ENCODE data around the gene SLC29A3. TPM values are rescaled to one million over a fixed set of nuclear protein-coding genes. Genes with fewer than 3 reads are reported as not detected.

SLC29A3 gene
- total and polyA plus RNA-seq, 2 donors (not counting 1 experiment from before 2014, with no cell fraction given) = 0.90 to 2.3 TPM

DNA sequence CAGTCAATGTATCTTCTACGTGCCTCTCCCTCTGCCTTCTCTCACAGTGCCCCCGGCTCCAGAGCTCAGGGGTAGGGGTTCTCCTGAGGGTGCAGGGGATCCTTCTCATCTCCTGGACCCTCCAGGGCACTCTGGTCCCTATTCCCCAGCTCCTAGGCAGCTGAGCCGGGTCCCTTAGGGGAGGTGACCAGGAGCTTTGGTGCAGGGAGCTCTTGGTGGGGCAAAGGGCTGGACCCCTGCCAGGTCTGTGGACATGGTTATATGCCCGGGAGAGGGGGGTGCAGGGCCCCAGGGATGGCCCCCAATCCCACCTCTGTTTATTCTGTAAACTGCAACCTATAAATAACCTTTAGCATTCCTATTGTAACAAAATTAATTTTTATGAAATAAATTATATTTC lies 16.6 kb upstream of the SLC29A3 start:
- Histone ChIP-seq H3K4me3 (replicated peaks in 1 of 4; ENCODE audit: control extremely low read depth in 1 of 4, insufficient read depth in 1 of 4, low read depth in 3 of 4, low read length in 4 of 4) (no peak overlapping the region), H3K27me3 (ENCODE audit: control insufficient read depth, insufficient read depth, low read length) (no peaks in the 10 kb centered on the region), H3K9me3 (ENCODE audit: control insufficient read depth, insufficient read depth, low read depth, low read length) (no peaks in the 10 kb centered on the region), H2AFZ (ENCODE audit: low read length) (no peak overlapping the region), H3K79me2 (ENCODE audit: control insufficient read depth, insufficient read depth, low read length) (no peaks in the 10 kb centered on the region), H3K27ac (ENCODE audit: insufficient read depth, low read length) (no peak overlapping the region), H3K9ac (ENCODE audit: insufficient read depth, low read length) (no peak overlapping the region), H3K4me1 (ENCODE audit: control insufficient read depth, extremely low read depth, insufficient read depth, low read length) (no peaks in the 10 kb centered on the region), H3K4me2 (ENCODE audit: extremely low read depth, insufficient read depth, low read length) (no peak overlapping the region), H3K36me3 (ENCODE audit: control insufficient read depth, insufficient read depth, low read length) (no peaks in the 10 kb centered on the region), H4K20me1 (ENCODE audit: control insufficient read depth, extremely low read depth, insufficient read depth, low read length) (no peaks in the 10 kb centered on the region)
- no peak for DNase-seq (ENCODE audit: low read depth in 2 of 2)
- TF ChIP-seq EZH2 (IDR thresholded peaks at IDR 0.05; ENCODE audit: low read length, missing control alignments) (no peak), CTCF (conservative IDR thresholded peaks at IDR 0.05 in 1 of 2, IDR thresholded peaks at IDR 0.05 in 1 of 2; ENCODE audit: low read depth in 1 of 2, low read length in 2 of 2) (no peak)

DNA sequence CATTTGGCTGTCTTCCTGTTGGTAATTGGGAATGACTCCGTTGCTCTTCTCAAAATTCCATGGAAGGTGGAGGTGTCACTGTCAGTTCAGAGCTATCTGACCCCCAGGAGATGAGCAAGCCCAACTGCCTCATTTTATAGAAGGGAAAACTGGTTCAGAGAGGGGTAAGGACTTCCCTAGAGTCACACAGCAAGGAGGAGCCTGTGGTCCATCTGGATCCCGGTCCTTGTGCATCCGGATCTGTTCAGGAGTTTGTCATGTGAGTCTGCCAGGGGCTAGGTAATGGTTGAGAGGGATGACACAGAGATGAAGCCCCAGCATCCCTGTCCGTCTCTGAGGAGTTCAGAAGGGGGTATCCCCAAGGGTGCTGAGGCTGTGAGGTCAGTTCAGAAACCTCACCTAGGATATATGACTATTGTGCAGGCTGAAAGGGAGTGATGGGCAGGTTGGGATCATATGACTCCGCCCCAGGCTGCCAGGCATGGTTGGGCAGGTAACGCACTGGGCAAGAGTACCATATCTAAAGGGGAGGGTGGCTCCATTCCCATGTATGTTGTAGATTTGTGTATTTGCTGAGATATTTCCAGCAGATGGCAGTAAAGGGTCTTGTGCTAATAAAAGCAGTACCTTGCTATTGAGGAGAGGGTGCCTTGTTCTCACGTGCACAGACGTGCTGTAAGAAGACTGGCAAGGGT lies 16.0 kb upstream of the SLC29A3 start:
- TF ChIP-seq CTCF (conservative IDR thresholded peaks at IDR 0.05 in 1 of 2, IDR thresholded peaks at IDR 0.05 in 1 of 2; ENCODE audit: low read depth in 1 of 2, low read length in 2 of 2) (peak; percentile 38 to 51), EZH2 (IDR thresholded peaks at IDR 0.05; ENCODE audit: low read length, missing control alignments) (no peak)
- Histone ChIP-seq H3K27me3 (ENCODE audit: control insufficient read depth, insufficient read depth, low read length) (no peaks in the 10 kb centered on the region), H3K4me1 (ENCODE audit: control insufficient read depth, extremely low read depth, insufficient read depth, low read length) (no peaks in the 10 kb centered on the region), H3K27ac (ENCODE audit: insufficient read depth, low read length) (no peak overlapping the region), H3K4me2 (ENCODE audit: extremely low read depth, insufficient read depth, low read length) (no peak overlapping the region), H4K20me1 (ENCODE audit: control insufficient read depth, extremely low read depth, insufficient read depth, low read length) (no peaks in the 10 kb centered on the region), H3K4me3 (replicated peaks in 1 of 4; ENCODE audit: control extremely low read depth in 1 of 4, insufficient read depth in 1 of 4, low read depth in 3 of 4, low read length in 4 of 4) (no peak overlapping the region), H3K36me3 (ENCODE audit: control insufficient read depth, insufficient read depth, low read length) (no peaks in the 10 kb centered on the region), H3K79me2 (ENCODE audit: control insufficient read depth, insufficient read depth, low read length) (no peaks in the 10 kb centered on the region), H2AFZ (ENCODE audit: low read length) (no peak overlapping the region), H3K9ac (ENCODE audit: insufficient read depth, low read length) (no peak overlapping the region), H3K9me3 (ENCODE audit: control insufficient read depth, insufficient read depth, low read depth, low read length) (no peaks in the 10 kb centered on the region)
- peak; percentile 55 to 66 for DNase-seq (ENCODE audit: low read depth in 2 of 2)

DNA sequence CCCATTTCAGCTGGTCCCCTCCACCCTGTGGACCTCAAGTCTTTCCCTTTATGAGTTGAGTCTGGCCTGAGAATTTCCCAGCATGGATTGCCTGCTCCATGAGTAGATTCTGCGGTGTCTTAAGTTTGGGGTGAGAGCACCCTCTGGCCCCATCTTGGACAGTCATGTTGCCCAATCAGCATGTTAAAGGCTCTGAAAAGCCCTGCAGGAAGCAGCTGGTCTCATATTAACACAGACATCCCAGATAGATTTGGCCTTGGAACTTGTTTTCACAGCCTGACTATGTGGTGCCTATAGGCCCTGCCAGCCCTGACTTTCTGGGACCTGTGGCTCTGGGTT lies 15.5 kb upstream of the SLC29A3 start:
- no peaks in the 10 kb centered on the region for H3K9me3 ChIP-seq (ENCODE audit: control insufficient read depth, insufficient read depth, low read depth, low read length)
- TF ChIP-seq CTCF (conservative IDR thresholded peaks at IDR 0.05 in 1 of 2, IDR thresholded peaks at IDR 0.05 in 1 of 2; ENCODE audit: low read depth in 1 of 2, low read length in 2 of 2) (no peak), EZH2 (IDR thresholded peaks at IDR 0.05; ENCODE audit: low read length, missing control alignments) (no peak)
- H3K27me3 ChIP-seq (ENCODE audit: control insufficient read depth, insufficient read depth, low read length) = no peaks in the 10 kb centered on the region
- DNase-seq (ENCODE audit: low read depth in 2 of 2) = no peak
- H3K27ac ChIP-seq (ENCODE audit: insufficient read depth, low read length) = no peak overlapping the region
- H3K4me1 ChIP-seq (ENCODE audit: control insufficient read depth, extremely low read depth, insufficient read depth, low read length) = no peaks in the 10 kb centered on the region
- H3K36me3 ChIP-seq (ENCODE audit: control insufficient read depth, insufficient read depth, low read length) = no peaks in the 10 kb centered on the region
- no peaks in the 10 kb centered on the region for H4K20me1 ChIP-seq (ENCODE audit: control insufficient read depth, extremely low read depth, insufficient read depth, low read length)
- H2AFZ ChIP-seq (ENCODE audit: low read length) = no peak overlapping the region
- H3K4me2 ChIP-seq (ENCODE audit: extremely low read depth, insufficient read depth, low read length) = no peak overlapping the region
- no peak overlapping the region for H3K9ac ChIP-seq (ENCODE audit: insufficient read depth, low read length)
- no peaks in the 10 kb centered on the region for H3K79me2 ChIP-seq (ENCODE audit: control insufficient read depth, insufficient read depth, low read length)
- H3K4me3 ChIP-seq (replicated peaks in 1 of 4; ENCODE audit: control extremely low read depth in 1 of 4, insufficient read depth in 1 of 4, low read depth in 3 of 4, low read length in 4 of 4) = no peak overlapping the region
